ENCODE results near the gene PSMC1. TPM values are rescaled to one million over a fixed set of nuclear protein-coding genes. Genes with fewer than 3 reads are reported as not detected.

Gene PSMC1
- total and polyA plus RNA-seq, 2 experiments from 2014 or later, result 112 to 139 TPM

- Mint-ChIP-seq H3K27ac (no peak overlapping the region), H3K4me3 (no peak overlapping the region), H3K27me3 (ENCODE audit: insufficient read depth, low read depth, poor library complexity) (peaks cover 7% of the 10 kb centered on the region), H3K4me1 (no peaks in the 10 kb centered on the region), H3K36me3 (ENCODE audit: low read depth) (peaks cover 55% of the 10 kb centered on the region), H3K9me3 (no peaks in the 10 kb centered on the region)
- H3K4me1 ChIP-seq (ENCODE audit: insufficient read depth), result no peaks in the 10 kb centered on the region
- no peak overlapping the region for H3K4me3 ChIP-seq
- H3F3A ChIP-seq (replicated peaks; ENCODE audit: low read depth), result no peaks in the 10 kb centered on the region
- peaks cover 6% of the 10 kb centered on the region; the same call in 1 of the 2 replicates for H4K20me1 ChIP-seq (replicated peaks; ENCODE audit: insufficient read depth)
- no peak overlapping the region for H3K4me2 ChIP-seq
- DNase-seq (ENCODE audit: low spot score) (no peak), ATAC-seq (peak; percentile 70)
- H2AFZ ChIP-seq, result no peak overlapping the region
- no peaks in the 10 kb centered on the region for H3K27me3 ChIP-seq (ENCODE audit: insufficient read depth)
- no peaks in the 10 kb centered on the region for H3K79me2 ChIP-seq (replicated peaks; ENCODE audit: insufficient read depth)
- H3K36me3 ChIP-seq (ENCODE audit: insufficient read depth), result peaks cover 38% of the 10 kb centered on the region
- no peaks in the 10 kb centered on the region for H3K9me2 ChIP-seq (ENCODE audit: insufficient read depth)
- no peak overlapping the region for H3K27ac ChIP-seq (ENCODE audit: low read depth)
- TF ChIP-seq CTCF (conservative IDR thresholded peaks at IDR 0.05; ENCODE audit: low read depth in 2 of 2) (peak in 1 of 2 experiments; percentile 52; a peak in 3 of 4 replicates), POLR2AphosphoS5 (IDR thresholded peaks at IDR 0.05; ENCODE audit: low read depth) (no peak)
Measured at GRCh38 chr14:90274019-90274418, 17.7 kb downstream of the PSMC1 start.

- 0 out of 2 replicates have a peak, but pooled peaks cover 3% of the 10 kb centered on the region for H4K20me1 ChIP-seq (replicated peaks; ENCODE audit: insufficient read depth)
- H3K4me3 ChIP-seq, result no peak overlapping the region
- Mint-ChIP-seq H3K4me3 (no peak overlapping the region), H3K36me3 (ENCODE audit: low read depth) (peaks cover 46% of the 10 kb centered on the region), H3K27ac (no peak overlapping the region), H3K27me3 (ENCODE audit: insufficient read depth, low read depth, poor library complexity) (peaks cover 6% of the 10 kb centered on the region), H3K4me1 (no peaks in the 10 kb centered on the region), H3K9me3 (no peaks in the 10 kb centered on the region)
- no peak for DNase-seq (ENCODE audit: low spot score)
- no peaks in the 10 kb centered on the region for H3F3A ChIP-seq (replicated peaks; ENCODE audit: low read depth)
- no peaks in the 10 kb centered on the region for H3K4me1 ChIP-seq (ENCODE audit: insufficient read depth)
- no peaks in the 10 kb centered on the region for H3K79me2 ChIP-seq (replicated peaks; ENCODE audit: insufficient read depth)
- H3K36me3 ChIP-seq (ENCODE audit: insufficient read depth), result peaks cover 29% of the 10 kb centered on the region
- no peak overlapping the region for H2AFZ ChIP-seq
- no peak overlapping the region for H3K27ac ChIP-seq (ENCODE audit: low read depth)
- H3K27me3 ChIP-seq (ENCODE audit: insufficient read depth), result no peaks in the 10 kb centered on the region
- H3K9me2 ChIP-seq (ENCODE audit: insufficient read depth), result no peaks in the 10 kb centered on the region
- no peak for ATAC-seq
- H3K4me2 ChIP-seq, result no peak overlapping the region
- no peak for TF ChIP-seq ZNF114 (CRISPR knock-in tag; IDR thresholded peaks at IDR 0.05)
- no peak for TF ChIP-seq REST (IDR thresholded peaks at IDR 0.05; ENCODE audit: unreplicated experiment)
- no peak for TF ChIP-seq CREB1 (CRISPR knock-in tag; IDR thresholded peaks at IDR 0.05; ENCODE audit: low read depth)
- no peak for TF ChIP-seq STAT1 (IDR thresholded peaks at IDR 0.05; ENCODE audit: unreplicated experiment)
- no peak for TF ChIP-seq ETS1 (IDR thresholded peaks at IDR 0.05)
- TF ChIP-seq NANOG (IDR thresholded peaks at IDR 0.05; ENCODE audit: borderline replicate concordance), result no peak
- TF ChIP-seq CTCF (conservative IDR thresholded peaks at IDR 0.05; ENCODE audit: low read depth in 2 of 2), result no peak
Measured at GRCh38 chr14:90274808-90275457, 18.6 kb downstream of the PSMC1 start.

Measured in GM23338 (cell line).